CD4-positive, alpha-beta T cell treated with Interleukin-21 for 1 hour (primary cell): ENCODE results near the gene PRELID3B.

Source experiments
- DNase-seq: peaks from one replicate; pipeline ENCODE4 v3.0.0-alpha.2; 2020

The PRELID3B gene

GRCh38 chr20:58992911-58993310 lies 49.7 kb downstream of the PRELID3B start:
- no peak for DNase-seq

- no peak for DNase-seq
Measured at GRCh38 chr20:58991715-58992114, 50.9 kb downstream of the PRELID3B start.

- DNase-seq, result no peak
Measured at GRCh38 chr20:58990651-58991445, 51.7 kb downstream of the PRELID3B start.

GRCh38 chr20:58989196-58989595 lies 53.4 kb downstream of the PRELID3B start:
- DNase-seq, result no peak

- no peak for DNase-seq
Measured at GRCh38 chr20:58988565-58988882, 54.1 kb downstream of the PRELID3B start.

GRCh38 chr20:58987790-58988564 lies 54.6 kb downstream of the PRELID3B start:
- no peak for DNase-seq

GRCh38 chr20:58986968-58987517 lies 55.5 kb downstream of the PRELID3B start:
- no peak for DNase-seq

- DNase-seq, result no peak
Measured at GRCh38 chr20:58986286-58986967, 56.2 kb downstream of the PRELID3B start.

- no peak for DNase-seq
Measured at GRCh38 chr20:58985656-58986055, 56.9 kb downstream of the PRELID3B start.

- no peak for DNase-seq
Measured at GRCh38 chr20:58984691-58985090, 57.9 kb downstream of the PRELID3B start.
